Endothelial cell of umbilical vein (primary cell): ENCODE measurements around the gene TMEM107. TPM values are rescaled to one million over a fixed set of nuclear protein-coding genes. Genes with fewer than 3 reads are reported as not detected.

Experiments
- BruUV-seq: library from RNA; stranded (reverse); fragments of 400-500 nt; replicated peaks from 2 replicates; lab custom pipeline; 2021; lab: Mats Ljungman, UMichigan
- CTCF ChIA-PET: fragments of 300-600, 350-600 bp; sonication (Branson Sonifier 250); formaldehyde crosslinking; loops from one replicate; lab custom pipeline; 2021; ENCODE audit warnings: antibody characterized with exemption, inconsistent platforms; lab: Charles Lee
- POLR2A ChIA-PET: fragments of 300-600, 350-600 bp; sonication (Branson Sonifier 250); formaldehyde crosslinking; loops from one replicate; lab custom pipeline; 2021; ENCODE audit warnings: antibody characterized with exemption, inconsistent platforms; lab: Charles Lee
- DNase-seq: peaks from one replicate; pipeline ENCODE4 v3.0.0-alpha.2; 2011; ENCODE audit warnings: low read depth, low spot score
- FAIRE-seq: peaks from 2 replicates; lab custom pipeline; 2011; peaks lifted over from hg19 to GRCh38; lab: Jason Lieb, UNC
- H2AFZ ChIP-seq: 2 replicates; pipeline ENCODE4 v1.6.0; 2012; ENCODE audit warnings: low read depth, low read length, control low read depth, inconsistent platforms
- H3K27ac ChIP-seq: 2 replicates; pipeline ENCODE4 v1.5.1; 2011; ENCODE audit warnings: low read depth, mild to moderate bottlenecking, control low read depth, low read length, moderate library complexity; ENCODE audit not compliant: insufficient read depth
- H3K27me3 ChIP-seq, 2 experiments: 2 replicates each; pipeline versions ENCODE4 v1.6.0 to v1.6.1; 2011; ENCODE audit warnings: low read length in 2 of 2, mixed read lengths in 1 of 2; ENCODE audit not compliant: control insufficient read depth in 2 of 2, insufficient read depth in 2 of 2
- H3K36me3 ChIP-seq, 2 experiments: 2 replicates in 1 of 2; 3 replicates in 1 of 2; pipeline ENCODE4 v1.5.1; 2011; ENCODE audit warnings: low read length in 2 of 2, mild to moderate bottlenecking in 1 of 2, moderate library complexity in 1 of 2; ENCODE audit not compliant: control insufficient read depth in 2 of 2, insufficient read depth in 2 of 2; ENCODE audit errors: extremely low read depth in 1 of 2
- H3K4me1 ChIP-seq: 3 replicates; pipeline ENCODE4 v1.5.1; 2011; ENCODE audit warnings: mild to moderate bottlenecking, low read length; ENCODE audit not compliant: control insufficient read depth, insufficient read depth; ENCODE audit errors: extremely low read depth
- H3K4me2 ChIP-seq: 2 replicates; pipeline ENCODE4 v1.6.1; 2011; ENCODE audit warnings: low read length, control low read depth, mixed read lengths; ENCODE audit not compliant: insufficient read depth
- H3K4me3 ChIP-seq, 3 experiments: fragments of 200-600 bp in 1 of 3; sonication (generic), shearing (Covaris generic) in 1 of 3; replicated peaks in 1 of 3; 2 replicates each; pipeline ENCODE4 v1.5.1; 2011 to 2016; ENCODE audit warnings: control low read depth in 3 of 3, low read length in 3 of 3, mild to moderate bottlenecking in 2 of 3, inconsistent platforms in 1 of 3, low read depth in 1 of 3, moderate library complexity in 1 of 3; ENCODE audit not compliant: insufficient read depth in 1 of 3
- H3K79me2 ChIP-seq: 2 replicates; pipeline ENCODE4 v1.6.0; 2012; ENCODE audit warnings: low read length, inconsistent platforms; ENCODE audit not compliant: control insufficient read depth, insufficient read depth
- H3K9ac ChIP-seq: replicated peaks from 2 replicates; pipeline ENCODE3; 2011; ENCODE audit warnings: low read length, control low read depth; ENCODE audit not compliant: insufficient read depth; ENCODE audit errors: extremely low read depth
- H3K9me1 ChIP-seq: replicated peaks from 3 replicates; pipeline ENCODE4 v1.6.0; 2011; ENCODE audit warnings: mild to moderate bottlenecking, low read length; ENCODE audit not compliant: control insufficient read depth, insufficient read depth; ENCODE audit errors: extremely low read depth
- H3K9me3 ChIP-seq: replicated peaks from 2 replicates; pipeline ENCODE4 v1.5.1; 2012; ENCODE audit warnings: low read length, inconsistent platforms; ENCODE audit not compliant: control insufficient read depth, insufficient read depth
- H4K20me1 ChIP-seq: replicated peaks from 2 replicates; pipeline ENCODE3; 2011; ENCODE audit warnings: mild to moderate bottlenecking, low read length; ENCODE audit not compliant: control insufficient read depth, insufficient read depth; ENCODE audit errors: extremely low read depth
- FOS ChIP-seq: IDR thresholded peaks from 2 replicates; pipeline ENCODE4 v1.6.1; 2011; ENCODE audit warnings: mild to moderate bottlenecking, low read length, moderate library complexity, borderline replicate concordance; ENCODE audit not compliant: insufficient read depth
- GATA2 ChIP-seq: IDR thresholded peaks from 2 replicates; pipeline ENCODE4 v1.7.0; 2011; ENCODE audit warnings: low read depth, mild to moderate bottlenecking, moderate library complexity, mixed read lengths, low read length; ENCODE audit not compliant: insufficient read length, insufficient read depth
- MAX ChIP-seq: IDR thresholded peaks from 2 replicates; pipeline ENCODE4 v1.6.1; 2011; ENCODE audit not compliant: insufficient read depth, insufficient read length
- MYC ChIP-seq: IDR thresholded peaks from one replicate; pipeline ENCODE4 v1.6.1; 2011; ENCODE audit warnings: mild to moderate bottlenecking, low read depth, low read length
- POLR2A ChIP-seq: IDR thresholded peaks from 2 replicates; pipeline ENCODE4 v1.6.1; 2012; ENCODE audit warnings: low read depth, mild to moderate bottlenecking, control low read depth, low read length
- POLR2AphosphoS5 ChIP-seq: IDR thresholded peaks from 2 replicates; pipeline ENCODE4 v1.6.1; 2012; ENCODE audit warnings: low read depth, mild to moderate bottlenecking, control low read depth, low read length, moderate library complexity; ENCODE audit not compliant: insufficient read depth
- dilution Hi-C: fragments of 300-500 bp; cut with MboI; formaldehyde crosslinking; loops from one replicate; pipeline ENCODE4 v1.15.0; 2019; ENCODE audit warnings: low sequenced_read_pairs; ENCODE audit not compliant: extremely low pct_ligation_motif_present
- intact Hi-C: fragments of 100-400 bp; cut with micrococcal nuclease; formaldehyde crosslinking; loops from one replicate; pipeline ENCODE4 v1.10.0; 2022
- polyA plus RNA-seq, 4 experiments: library from polyadenylated mRNA; depleted of rRNA in 3 of 4; stranded (reverse) in 3 of 4; unstranded in 1 of 4; fragments of >200 nt; gene quantifications; 2 replicates each; pipeline versions ENCODE4 v1.2.1 to v1.2.3, GENCODE V29; 2011 to 2012; ENCODE audit warnings: missing spikeins in 1 of 4
- total RNA-seq: library from RNA; stranded (reverse); gene quantifications from 2 replicates; pipeline ENCODE4 v1.2.3, GENCODE V29; 2021

Gene TMEM107
- total and polyA plus RNA-seq, 2 donors (not counting 3 experiments of a cell fraction or from before 2014, with no cell fraction given): 20.4 to 31.6 TPM

GRCh38 chr17:8152112-8152775, 23.9 kb downstream of the TMEM107 start, which contains the start of gene PER1:
Gene PER1 (minus strand): TSS chr17:8152404. CDS start chr17:8150706, 1,698 bp downstream.
- H3K27ac ChIP-seq: peak within 1 kb of the TSS; percentile 99
- H3K79me2 ChIP-seq: peaks cover 5% of the 10 kb centered on the region
- H3K36me3 ChIP-seq: peaks cover 2 to 26% of the 10 kb centered on the region in 2 experiments
- dilution Hi-C loops (no loop called here), intact Hi-C loops (no loop called here)
- H3K27me3 ChIP-seq: no peaks in the 10 kb centered on the region
- DNase-seq (peak; percentile 92), FAIRE-seq (peak; percentile 98)
- H3K9me1 ChIP-seq: no peaks in the 10 kb centered on the region
- peak; percentile 73 for TF ChIP-seq MAX
- TF ChIP-seq POLR2AphosphoS5: peak; percentile 79
- no peak for TF ChIP-seq FOS
- peak; percentile 9 for TF ChIP-seq MYC
- TF ChIP-seq POLR2A: peak; percentile 74
- BruUV-seq: no TSS peak
- H3K4me1 ChIP-seq: peaks cover 48% of the 10 kb centered on the region
- no peak within 1 kb of the TSS for H2AFZ ChIP-seq
- ChIA-PET POLR2A (interaction anchor here (1.0 kb wide), 3 partner anchors 9 to 21 kb away, joined by 4 to 9 read pairs (median 5); no protein-coding TSS in a partner anchor), CTCF (interaction anchor here (3.6 kb wide), 1 partner anchor 12 kb away, joined by 28 read pairs; no protein-coding TSS in a partner anchor)
- H3K4me3 ChIP-seq: peak within 1 kb of the TSS; percentile 67 to 83 (median 69)
- H3K9me3 ChIP-seq: no peaks in the 10 kb centered on the region
- H3K9ac ChIP-seq: peak within 1 kb of the TSS; percentile 96
- H3K4me2 ChIP-seq: peak within 1 kb of the TSS; percentile 82
- H4K20me1 ChIP-seq: no peaks in the 10 kb centered on the region

GRCh38 chr17:8151641-8152111, 24.5 kb downstream of the TMEM107 start:
- no peak for FAIRE-seq
- Histone ChIP-seq H2AFZ (no peak overlapping the region), H3K4me2 (peak overlapping the region; percentile 82), H3K4me1 (peaks cover 43% of the 10 kb centered on the region), H4K20me1 (no peaks in the 10 kb centered on the region), H3K27ac (peak overlapping the region; percentile 99), H3K79me2 (peaks cover 5% of the 10 kb centered on the region), H3K27me3 (no peaks in the 10 kb centered on the region), H3K9me3 (no peaks in the 10 kb centered on the region), H3K36me3 (peaks cover 2 to 32% of the 10 kb centered on the region in 2 experiments), H3K9ac (peak overlapping the region; percentile 96), H3K4me3 (peak overlapping the region; percentile 67 to 83 (median 69)), H3K9me1 (no peaks in the 10 kb centered on the region)
- no peak for TF ChIP-seq GATA2
- BruUV-seq: TSS peak; percentile 98
- POLR2A ChIA-PET: interaction anchor here (1.0 to 1.1 kb wide), 4 partner anchors 8 to 22 kb away, joined by 4 to 9 read pairs (median 7); no protein-coding TSS in a partner anchor
- dilution Hi-C loops (no loop called here), intact Hi-C loops (loop anchor here (1.0 kb wide), 1 partner anchor 12 kb away; no protein-coding TSS in a partner anchor)
- DNase-seq: peak; percentile 62
- CTCF ChIA-PET: interaction anchor here (0.9 to 3.6 kb wide), 4 partner anchors 9 to 58 kb away, joined by 4 to 28 read pairs (median 4); no protein-coding TSS in a partner anchor
